HG03520 (cell line): ENCODE results near the gene SLC6A8.
"Not testable (repeated sequence)": the region's sequence is repeated elsewhere in the genome, so short reads cannot be mapped to it uniquely, and the experiment has no call there.

Experiments used
- ATAC-seq: cut with Tn5 transposase; IDR thresholded peaks from one replicate; pipeline ENCODE4 v1.9.1; 2021; ENCODE audit warnings: mild to moderate bottlenecking, moderate library complexity; ENCODE audit not compliant: unreplicated experiment

Gene SLC6A8

GRCh38 chrX:153705403-153706060 is 17.8 kb downstream of the SLC6A8 start:
- ATAC-seq, result not testable (repeated sequence)

- ATAC-seq, result no peak
Observed at GRCh38 chrX:153706799-153707198, 19.1 kb downstream of the SLC6A8 start.

DNA sequence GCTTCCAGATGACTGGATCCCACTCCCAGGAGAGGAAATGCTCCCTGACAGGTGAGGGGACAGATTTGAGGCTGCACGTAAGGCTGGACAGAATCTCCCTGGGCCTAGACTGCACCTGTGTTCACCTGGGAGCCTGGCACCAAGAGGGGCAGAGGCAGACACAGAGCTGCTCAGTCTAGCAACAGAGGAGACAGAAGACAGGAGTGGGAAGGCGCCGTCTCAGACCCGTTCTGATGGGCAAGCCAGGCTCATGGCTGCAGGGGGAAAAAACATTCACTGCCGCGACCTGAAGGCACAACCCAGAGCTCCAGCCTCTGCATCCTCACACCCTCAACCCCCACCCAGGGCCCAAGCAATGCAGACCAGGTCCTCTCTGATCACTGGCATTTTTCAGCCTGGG is 19.7 kb downstream of the SLC6A8 start:
- ATAC-seq, result no peak

- no peak for ATAC-seq
Observed at GRCh38 chrX:153708415-153708814, 20.7 kb downstream of the SLC6A8 start.

GRCh38 chrX:153709726-153710674 is 22.3 kb downstream of the SLC6A8 start:
- no peak for ATAC-seq

DNA sequence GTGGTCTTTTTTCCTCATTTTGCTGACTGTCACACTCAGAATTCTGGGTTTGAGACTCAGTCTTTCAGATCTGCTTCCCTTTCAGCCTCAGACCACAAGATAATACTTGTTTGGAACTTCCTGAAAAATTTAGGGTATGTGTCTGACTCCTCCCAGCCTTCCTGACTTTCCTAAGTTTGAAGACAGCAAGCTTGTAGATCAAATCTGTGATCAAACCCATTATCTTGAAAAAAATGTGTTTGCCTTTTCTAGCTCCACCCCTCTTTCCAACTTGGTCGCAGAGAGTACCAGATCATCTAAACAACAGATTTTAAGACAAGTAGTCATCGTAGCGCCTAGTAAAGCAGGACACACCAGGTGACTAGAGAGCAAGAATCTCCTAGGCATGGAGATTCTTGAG is 26.5 kb downstream of the SLC6A8 start:
- no peak for ATAC-seq

DNA sequence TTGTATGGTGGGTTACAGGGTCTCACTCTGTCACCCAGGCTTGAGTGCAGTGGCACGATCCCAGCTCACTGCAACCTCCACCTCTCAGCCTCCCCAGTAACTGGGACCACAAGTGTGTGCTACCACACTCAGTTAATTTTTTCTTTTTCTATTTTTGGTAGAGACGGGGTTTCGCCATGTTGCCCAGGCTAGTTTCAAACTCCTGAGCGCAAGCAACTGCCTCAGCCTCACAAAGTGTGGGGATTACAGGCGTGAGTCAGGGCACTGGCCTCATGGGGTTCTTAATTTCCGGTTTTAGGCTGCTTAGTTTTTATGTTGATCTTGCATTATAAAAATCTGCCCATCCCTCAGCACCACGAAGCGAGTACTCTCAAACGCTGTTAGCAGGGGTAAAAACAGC is 29.7 kb downstream of the SLC6A8 start:
- ATAC-seq, result no peak

DNA sequence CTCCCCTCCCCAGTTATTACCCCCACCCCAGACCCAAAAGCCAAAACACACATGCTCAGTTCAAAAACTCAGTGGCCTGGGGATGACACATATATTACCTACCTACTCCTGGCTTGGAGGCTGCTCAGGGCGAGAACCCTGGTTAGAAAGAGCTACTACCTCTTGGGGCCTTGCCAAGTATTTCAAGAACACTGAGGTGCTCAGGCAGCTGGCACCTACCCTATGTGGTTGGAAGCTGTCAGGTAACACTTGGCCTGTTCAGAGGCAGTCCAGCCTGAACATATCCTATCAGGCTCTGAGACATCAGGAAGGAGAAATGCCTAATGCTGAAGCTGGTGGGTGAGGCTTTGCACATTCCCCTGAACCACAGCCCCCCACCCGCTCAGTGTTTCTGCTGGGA is 31.5 kb downstream of the SLC6A8 start:
- no peak for ATAC-seq

GRCh38 chrX:153719701-153720100 is 32.0 kb downstream of the SLC6A8 start:
- no peak for ATAC-seq

DNA sequence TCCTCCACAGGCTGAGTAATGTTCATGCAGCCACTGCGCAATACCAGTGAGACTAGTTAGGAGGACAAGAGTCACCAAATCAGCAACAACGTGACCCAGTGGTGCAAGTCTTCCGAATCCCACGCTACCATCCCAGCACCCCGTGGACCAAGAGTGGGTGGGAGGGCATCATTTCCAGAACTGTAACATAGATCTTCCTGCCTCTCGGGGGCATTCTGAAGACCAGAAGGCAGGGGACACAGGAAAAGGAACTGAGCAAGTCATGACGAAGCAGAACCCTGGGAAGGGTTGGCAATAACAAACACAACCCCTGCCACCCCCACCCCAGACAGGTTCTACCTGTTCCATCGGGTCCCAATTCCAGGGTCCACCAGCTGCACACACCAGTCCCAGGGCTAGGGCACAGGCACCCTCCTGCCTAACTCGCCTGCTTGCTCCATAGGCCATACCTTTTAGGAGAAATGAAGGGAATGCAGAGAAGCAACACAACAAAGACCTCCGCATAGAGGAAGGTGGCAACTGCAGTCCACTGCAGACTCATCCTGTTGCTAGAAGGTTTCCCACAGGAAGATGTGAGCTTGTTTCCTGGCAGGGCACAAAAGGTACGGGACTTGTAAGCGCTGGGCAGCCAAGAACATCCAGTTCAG is 35.1 kb downstream of the SLC6A8 start:
- no peak for ATAC-seq

GRCh38 chrX:153723351-153724251 is 35.9 kb downstream of the SLC6A8 start:
- ATAC-seq, result peak; percentile 18

- peak; percentile 55 for ATAC-seq
Observed at GRCh38 chrX:153724252-153725038, 36.7 kb downstream of the SLC6A8 start, which contains the start of the genes ABCD1 and BCAP31. Gene ABCD1 (plus strand): TSS chrX:153724856. CDS start chrX:153725267, 411 bp downstream. Gene BCAP31 (minus strand): TSS chrX:153724387. CDS start chrX:153723244, 1,143 bp downstream.

DNA sequence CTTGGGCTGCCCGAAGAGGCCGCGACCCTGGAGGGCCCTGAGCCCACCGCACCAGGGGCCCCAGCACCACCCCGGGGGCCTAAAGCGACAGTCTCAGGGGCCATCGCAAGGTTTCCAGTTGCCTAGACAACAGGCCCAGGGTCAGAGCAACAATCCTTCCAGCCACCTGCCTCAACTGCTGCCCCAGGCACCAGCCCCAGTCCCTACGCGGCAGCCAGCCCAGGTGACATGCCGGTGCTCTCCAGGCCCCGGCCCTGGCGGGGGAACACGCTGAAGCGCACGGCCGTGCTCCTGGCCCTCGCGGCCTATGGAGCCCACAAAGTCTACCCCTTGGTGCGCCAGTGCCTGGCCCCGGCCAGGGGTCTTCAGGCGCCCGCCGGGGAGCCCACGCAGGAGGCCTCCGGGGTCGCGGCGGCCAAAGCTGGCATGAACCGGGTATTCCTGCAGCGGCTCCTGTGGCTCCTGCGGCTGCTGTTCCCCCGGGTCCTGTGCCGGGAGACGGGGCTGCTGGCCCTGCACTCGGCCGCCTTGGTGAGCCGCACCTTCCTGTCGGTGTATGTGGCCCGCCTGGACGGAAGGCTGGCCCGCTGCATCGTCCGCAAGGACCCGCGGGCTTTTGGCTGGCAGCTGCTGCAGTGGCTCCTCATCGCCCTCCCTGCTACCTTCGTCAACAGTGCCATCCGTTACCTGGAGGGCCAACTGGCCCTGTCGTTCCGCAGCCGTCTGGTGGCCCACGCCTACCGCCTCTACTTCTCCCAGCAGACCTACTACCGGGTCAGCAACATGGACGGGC is 37.5 kb downstream of the SLC6A8 start:
- peak; percentile 3 for ATAC-seq

GRCh38 chrX:153725832-153726285 is 38.1 kb downstream of the SLC6A8 start:
- no peak for ATAC-seq

DNA sequence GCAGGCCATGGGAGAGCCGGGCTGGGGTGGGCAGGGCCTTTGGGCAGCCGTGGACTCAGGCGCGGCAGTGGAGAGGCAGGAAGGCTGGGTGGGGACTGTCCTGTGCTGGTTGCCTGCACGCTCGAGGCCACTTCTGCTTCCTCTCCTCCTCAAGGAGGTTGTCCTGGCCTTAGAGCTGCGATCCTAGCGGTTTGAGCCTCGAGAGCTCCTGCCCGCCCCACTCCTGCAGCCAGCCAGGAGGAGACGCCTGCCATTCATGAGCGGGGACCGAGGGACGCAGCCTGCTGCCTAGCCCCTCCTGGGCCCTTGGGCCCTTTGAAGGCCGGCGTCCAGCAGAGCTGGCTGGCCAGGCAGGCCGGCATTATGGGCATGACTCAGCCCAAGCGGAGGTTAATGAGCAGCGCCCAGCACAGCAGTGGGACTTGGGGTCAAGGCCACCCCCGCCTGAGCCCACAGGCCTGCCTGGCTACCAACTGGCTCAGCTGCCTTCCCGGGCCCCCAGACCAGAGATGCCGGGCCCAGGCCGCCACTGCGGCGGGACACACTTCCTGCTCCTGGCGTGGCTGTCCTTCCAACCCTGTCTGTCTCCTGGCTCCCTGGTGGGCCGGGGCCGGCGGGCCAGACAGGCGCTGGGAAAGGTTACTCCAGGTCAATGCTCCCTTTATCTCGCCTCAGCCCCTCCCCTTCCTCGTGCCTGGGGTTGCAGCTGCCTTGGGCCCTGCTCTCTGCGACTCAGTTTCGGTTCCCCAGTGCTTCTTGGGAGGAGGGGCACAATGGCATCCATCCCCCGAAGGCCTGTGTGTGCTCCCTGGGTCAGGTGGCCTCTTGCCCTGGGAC is 38.8 kb downstream of the SLC6A8 start:
- peak; percentile 38 for ATAC-seq

DNA sequence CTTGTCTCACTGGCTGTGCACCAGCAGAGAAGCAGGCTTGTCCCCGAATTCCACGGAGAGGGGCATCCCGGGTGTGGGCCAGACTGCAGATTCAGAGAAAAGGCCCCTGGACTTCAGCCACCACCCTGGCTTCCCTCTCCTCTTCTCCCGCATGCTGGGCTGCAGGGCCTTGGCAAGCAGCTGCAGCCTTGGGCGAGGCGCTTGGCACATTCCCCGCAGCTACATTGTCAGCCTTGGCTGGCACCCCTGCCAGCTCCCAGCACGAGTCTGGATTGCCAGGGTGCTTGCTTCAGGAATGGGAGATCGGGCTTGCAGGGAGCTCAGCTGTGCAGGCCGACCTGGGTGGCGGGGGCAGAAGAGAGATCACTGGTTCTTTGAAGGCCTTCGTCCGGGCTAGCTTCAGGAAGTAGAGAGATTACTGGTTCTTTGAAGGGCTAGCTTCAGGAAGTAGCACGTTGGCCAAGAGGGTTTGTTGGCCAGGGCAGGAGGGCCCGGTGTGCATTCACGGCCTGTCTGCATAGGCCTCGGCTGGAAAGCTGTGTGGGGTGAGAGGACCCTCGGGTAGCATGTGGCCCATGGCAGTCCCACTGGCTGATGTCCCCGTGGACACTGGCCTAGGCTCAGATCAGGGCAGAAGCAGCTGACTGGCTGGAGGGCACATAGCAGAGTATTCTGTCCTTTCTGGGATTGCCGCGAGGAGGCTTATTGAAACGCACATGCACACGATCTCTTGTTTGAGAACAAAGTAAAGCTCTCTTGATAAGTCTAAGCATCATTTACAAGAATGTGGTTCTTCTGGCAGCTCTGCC is 39.6 kb downstream of the SLC6A8 start:
- no peak for ATAC-seq

DNA sequence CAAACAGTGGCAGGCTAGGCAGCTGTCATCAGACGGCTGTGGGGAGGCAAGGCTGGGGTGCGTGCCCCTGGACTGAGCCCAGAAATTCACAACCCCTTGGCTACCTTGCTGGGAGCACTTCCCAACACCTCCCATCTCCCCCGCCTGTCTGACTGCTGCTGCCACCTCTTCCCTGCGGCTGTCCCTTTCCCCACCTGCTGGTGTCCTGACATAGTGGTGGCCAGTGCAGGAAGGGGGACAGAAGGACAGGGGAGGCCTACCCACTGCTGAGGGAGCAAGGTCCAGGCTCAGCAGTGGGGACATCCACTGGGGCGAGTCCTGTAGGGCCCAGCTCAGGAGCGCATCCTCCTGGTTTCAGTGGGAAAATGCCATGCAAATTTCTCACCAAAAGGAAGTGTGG is 40.4 kb downstream of the SLC6A8 start:
- no peak for ATAC-seq
